WTC11 (cell line): ENCODE results near the gene PRC1. TPM values are rescaled to one million over a fixed set of nuclear protein-coding genes. Genes with fewer than 3 reads are reported as not detected.

Source experiments
- ATAC-seq: fragments of 200-7000 bp; cut with Tn5 transposase; 2 replicates; pipeline ENCODE4 v1.10.0; 2021; ENCODE audit warnings: mild to moderate bottlenecking, moderate library complexity
- CTCF ChIA-PET: fragments of 300-600 bp; sonication (Branson Sonifier 250); formaldehyde crosslinking; loops from one replicate; lab custom pipeline; 2021; ENCODE audit warnings: antibody characterized with exemption; lab: Charles Lee
- POLR2A ChIA-PET: fragments of 350-600 bp; sonication (Branson Sonifier 250); formaldehyde crosslinking; loops from one replicate; lab custom pipeline; 2021; ENCODE audit warnings: antibody characterized with exemption; lab: Charles Lee
- DNase-seq: peaks from one replicate; pipeline ENCODE4 v3.0.0; 2021; ENCODE audit warnings: low spot score
- H3K27ac Mint-ChIP-seq: 2 replicates; pipeline ENCODE4 v1.8.0; 2021; ENCODE audit warnings: mixed read lengths
- H3K27me3 Mint-ChIP-seq: 2 replicates; pipeline ENCODE4 v1.8.0; 2021; ENCODE audit warnings: low read depth, mild to moderate bottlenecking, moderate library complexity, mixed read lengths
- H3K36me3 Mint-ChIP-seq: 2 replicates; pipeline ENCODE4 v1.8.0; 2021; ENCODE audit warnings: mixed read lengths
- H3K4me1 Mint-ChIP-seq: 2 replicates; pipeline ENCODE4 v1.8.0; 2022; ENCODE audit warnings: mixed read lengths
- H3K4me3 Mint-ChIP-seq: 2 replicates; pipeline ENCODE4 v1.8.0; 2021; ENCODE audit warnings: mild to moderate bottlenecking, moderate library complexity, mixed read lengths
- H3K9me3 Mint-ChIP-seq: 2 replicates; pipeline ENCODE4 v1.8.0; 2021; ENCODE audit warnings: mixed read lengths
- EMX1 ChIP-seq: fragments of 250-450 bp; sonication (Bioruptor Pico); IDR thresholded peaks from 2 replicates; pipeline ENCODE4 v1.8.0; 2021; ENCODE audit warnings: mild to moderate bottlenecking
- FOXJ3 ChIP-seq: sonication (generic); formaldehyde crosslinking; IDR thresholded peaks from 2 replicates; pipeline ENCODE4 v1.9.0; 2021; ENCODE audit warnings: missing genetic modification reagents, mild to moderate bottlenecking, borderline replicate concordance
- GABPB1 ChIP-seq: sonication (generic); formaldehyde crosslinking; IDR thresholded peaks from 2 replicates; pipeline ENCODE4 v1.8.1; 2023; ENCODE audit warnings: mild to moderate bottlenecking, missing genetic modification reagents
- JAZF1 ChIP-seq: fragments of 250-450 bp; sonication (Bioruptor Pico); IDR thresholded peaks from 2 replicates; pipeline ENCODE4 v1.9.0; 2021; ENCODE audit warnings: moderate library complexity, mild to moderate bottlenecking, inconsistent platforms
- MXD4 ChIP-seq: fragments of 250-450 bp; sonication (Bioruptor Pico); IDR thresholded peaks from 2 replicates; pipeline ENCODE4 v1.8.0; 2021; ENCODE audit warnings: mild to moderate bottlenecking, moderate library complexity, borderline replicate concordance
- NFYB ChIP-seq: sonication (generic); formaldehyde crosslinking; conservative IDR thresholded peaks from 2 replicates; pipeline ENCODE4 v1.8.0; 2022; ENCODE audit warnings: low read depth, missing genetic modification reagents
- TP53 ChIP-seq: sonication (generic); formaldehyde crosslinking; IDR thresholded peaks from 2 replicates; pipeline ENCODE4 v1.8.1; 2023; ENCODE audit warnings: mild to moderate bottlenecking, missing genetic modification reagents
- ZNF138 ChIP-seq: sonication (generic); formaldehyde crosslinking; conservative IDR thresholded peaks from 2 replicates; pipeline ENCODE4 v1.8.1; 2022; ENCODE audit warnings: mild to moderate bottlenecking, moderate library complexity, missing genetic modification reagents
- ZNF317 ChIP-seq: sonication (generic); formaldehyde crosslinking; IDR thresholded peaks from 2 replicates; pipeline ENCODE4 v1.8.1; 2023; ENCODE audit warnings: low read depth, mild to moderate bottlenecking, moderate library complexity, missing genetic modification reagents, borderline replicate concordance
- total RNA-seq: library from RNA; stranded (reverse); gene quantifications from 3 replicates; pipeline ENCODE4 v1.2.3, GENCODE V29; 2021
- TF ChIP-seq, protein P1 (sequence below): fragments of 250-450 bp; sonication (Bioruptor Pico); IDR thresholded peaks from 2 replicates; pipeline ENCODE4 v2.1.2; 2022; ENCODE audit warnings: mild to moderate bottlenecking, moderate library complexity
- TF ChIP-seq, protein P2 (sequence below): sonication (generic); formaldehyde crosslinking; IDR thresholded peaks from 2 replicates; pipeline ENCODE4 v1.8.0; 2022; ENCODE audit warnings: missing genetic modification reagents
- TF ChIP-seq, protein P3 (sequence below): sonication (generic); formaldehyde crosslinking; IDR thresholded peaks from 2 replicates; pipeline ENCODE4 v1.8.1; 2022; ENCODE audit warnings: low read depth, missing genetic modification reagents, borderline replicate concordance
- TF ChIP-seq, protein P4 (sequence below): sonication (generic); formaldehyde crosslinking; IDR thresholded peaks from 2 replicates; pipeline ENCODE4 v1.8.1; 2022; ENCODE audit warnings: mild to moderate bottlenecking, missing genetic modification reagents, moderate library complexity, borderline replicate concordance
- TF ChIP-seq, protein P5 (sequence below): sonication (generic); formaldehyde crosslinking; IDR thresholded peaks from 2 replicates; pipeline ENCODE4 v1.8.1; 2023; ENCODE audit warnings: mild to moderate bottlenecking, missing genetic modification reagents
- TF ChIP-seq, protein P6 (sequence below): fragments of 250-450 bp; sonication (Bioruptor Pico); IDR thresholded peaks from 2 replicates; pipeline ENCODE4 v1.9.0; 2021; ENCODE audit warnings: mild to moderate bottlenecking, borderline replicate concordance

Gene PRC1
- total RNA-seq, 1 experiment from 2014 or later = 130 TPM

DNA sequence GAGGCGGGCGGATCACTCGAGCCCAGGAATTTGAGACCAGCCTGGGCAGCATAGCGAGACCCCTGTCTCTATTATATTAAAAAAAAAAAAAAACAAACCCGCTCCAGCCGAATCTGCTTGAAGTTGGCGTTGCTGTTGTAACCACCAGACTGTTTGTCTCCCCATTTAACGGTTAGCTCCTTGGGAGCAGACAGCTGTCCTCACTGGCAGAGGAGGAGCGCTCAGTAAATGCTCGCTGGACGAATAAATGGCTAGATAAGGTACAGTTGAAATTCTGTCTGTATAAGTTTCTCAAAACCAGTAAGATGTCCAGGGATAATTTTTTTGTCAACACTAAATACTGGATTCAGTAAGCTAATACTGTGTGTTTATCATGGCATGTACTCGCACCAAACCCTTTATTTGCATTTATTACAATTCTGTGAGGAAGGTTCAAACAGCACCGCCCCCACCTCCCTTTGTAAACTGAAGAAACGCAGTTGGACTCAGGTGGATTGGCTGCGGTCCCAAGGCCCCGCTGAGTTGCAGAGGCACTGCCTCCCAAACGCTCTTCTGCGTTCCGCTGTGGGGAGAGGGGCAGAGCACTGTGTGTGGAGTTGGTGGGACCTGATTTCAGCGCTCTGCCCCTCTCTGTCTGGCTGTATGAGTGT lies 38.6 kb downstream of the PRC1 start:
- Mint-ChIP-seq H3K4me3 (peak overlapping the region; percentile 74), H3K36me3 (peaks cover 34% of the 10 kb centered on the region), H3K27me3 (no peaks in the 10 kb centered on the region), H3K9me3 (no peaks in the 10 kb centered on the region), H3K27ac (no peak overlapping the region; the same call in 1 of the 2 replicates), H3K4me1 (peaks cover 16% of the 10 kb centered on the region)
- no peak for ATAC-seq
- ChIA-PET POLR2A (interaction anchor here (1.2 to 2.1 kb wide), 2 partner anchors 21 to 52 kb away, joined by 3 to 10 read pairs; partner anchors contain the start of gene UNC45A), CTCF (interaction anchor here (0.7 to 6.2 kb wide), 29 partner anchors 9 to 336 kb away, joined by 3 to 264 read pairs (median 9); partner anchors contain the start of genes HDDC3, MAN2A2, PRC1 and UNC45A)
- no peak for DNase-seq
- TF ChIP-seq MXD4 (CRISPR knock-in tag) = no peak
- TF ChIP-seq, protein P1, sequence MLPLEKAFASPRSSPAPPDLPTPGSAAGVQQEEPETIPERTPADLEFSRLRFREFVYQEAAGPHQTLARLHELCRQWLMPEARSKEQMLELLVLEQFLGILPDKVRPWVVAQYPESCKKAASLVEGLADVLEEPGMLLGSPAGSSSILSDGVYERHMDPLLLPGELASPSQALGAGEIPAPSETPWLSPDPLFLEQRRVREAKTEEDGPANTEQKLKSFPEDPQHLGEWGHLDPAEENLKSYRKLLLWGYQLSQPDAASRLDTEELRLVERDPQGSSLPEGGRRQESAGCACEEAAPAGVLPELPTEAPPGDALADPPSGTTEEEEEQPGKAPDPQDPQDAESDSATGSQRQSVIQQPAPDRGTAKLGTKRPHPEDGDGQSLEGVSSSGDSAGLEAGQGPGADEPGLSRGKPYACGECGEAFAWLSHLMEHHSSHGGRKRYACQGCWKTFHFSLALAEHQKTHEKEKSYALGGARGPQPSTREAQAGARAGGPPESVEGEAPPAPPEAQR (CRISPR knock-in tag) = no peak
- TF ChIP-seq, protein P2, sequence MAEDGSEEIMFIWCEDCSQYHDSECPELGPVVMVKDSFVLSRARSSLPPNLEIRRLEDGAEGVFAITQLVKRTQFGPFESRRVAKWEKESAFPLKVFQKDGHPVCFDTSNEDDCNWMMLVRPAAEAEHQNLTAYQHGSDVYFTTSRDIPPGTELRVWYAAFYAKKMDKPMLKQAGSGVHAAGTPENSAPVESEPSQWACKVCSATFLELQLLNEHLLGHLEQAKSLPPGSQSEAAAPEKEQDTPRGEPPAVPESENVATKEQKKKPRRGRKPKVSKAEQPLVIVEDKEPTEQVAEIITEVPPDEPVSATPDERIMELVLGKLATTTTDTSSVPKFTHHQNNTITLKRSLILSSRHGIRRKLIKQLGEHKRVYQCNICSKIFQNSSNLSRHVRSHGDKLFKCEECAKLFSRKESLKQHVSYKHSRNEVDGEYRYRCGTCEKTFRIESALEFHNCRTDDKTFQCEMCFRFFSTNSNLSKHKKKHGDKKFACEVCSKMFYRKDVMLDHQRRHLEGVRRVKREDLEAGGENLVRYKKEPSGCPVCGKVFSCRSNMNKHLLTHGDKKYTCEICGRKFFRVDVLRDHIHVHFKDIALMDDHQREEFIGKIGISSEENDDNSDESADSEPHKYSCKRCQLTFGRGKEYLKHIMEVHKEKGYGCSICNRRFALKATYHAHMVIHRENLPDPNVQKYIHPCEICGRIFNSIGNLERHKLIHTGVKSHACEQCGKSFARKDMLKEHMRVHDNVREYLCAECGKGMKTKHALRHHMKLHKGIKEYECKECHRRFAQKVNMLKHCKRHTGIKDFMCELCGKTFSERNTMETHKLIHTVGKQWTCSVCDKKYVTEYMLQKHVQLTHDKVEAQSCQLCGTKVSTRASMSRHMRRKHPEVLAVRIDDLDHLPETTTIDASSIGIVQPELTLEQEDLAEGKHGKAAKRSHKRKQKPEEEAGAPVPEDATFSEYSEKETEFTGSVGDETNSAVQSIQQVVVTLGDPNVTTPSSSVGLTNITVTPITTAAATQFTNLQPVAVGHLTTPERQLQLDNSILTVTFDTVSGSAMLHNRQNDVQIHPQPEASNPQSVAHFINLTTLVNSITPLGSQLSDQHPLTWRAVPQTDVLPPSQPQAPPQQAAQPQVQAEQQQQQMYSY (CRISPR knock-in tag) = no peak
- no peak for TF ChIP-seq GABPB1 (CRISPR knock-in tag)
- TF ChIP-seq, protein P3, sequence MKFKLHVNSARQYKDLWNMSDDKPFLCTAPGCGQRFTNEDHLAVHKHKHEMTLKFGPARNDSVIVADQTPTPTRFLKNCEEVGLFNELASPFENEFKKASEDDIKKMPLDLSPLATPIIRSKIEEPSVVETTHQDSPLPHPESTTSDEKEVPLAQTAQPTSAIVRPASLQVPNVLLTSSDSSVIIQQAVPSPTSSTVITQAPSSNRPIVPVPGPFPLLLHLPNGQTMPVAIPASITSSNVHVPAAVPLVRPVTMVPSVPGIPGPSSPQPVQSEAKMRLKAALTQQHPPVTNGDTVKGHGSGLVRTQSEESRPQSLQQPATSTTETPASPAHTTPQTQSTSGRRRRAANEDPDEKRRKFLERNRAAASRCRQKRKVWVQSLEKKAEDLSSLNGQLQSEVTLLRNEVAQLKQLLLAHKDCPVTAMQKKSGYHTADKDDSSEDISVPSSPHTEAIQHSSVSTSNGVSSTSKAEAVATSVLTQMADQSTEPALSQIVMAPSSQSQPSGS = no peak
- TF ChIP-seq ZNF317 (CRISPR knock-in tag) = no peak
- TF ChIP-seq JAZF1 (CRISPR knock-in tag) = no peak
- TF ChIP-seq, protein P4, sequence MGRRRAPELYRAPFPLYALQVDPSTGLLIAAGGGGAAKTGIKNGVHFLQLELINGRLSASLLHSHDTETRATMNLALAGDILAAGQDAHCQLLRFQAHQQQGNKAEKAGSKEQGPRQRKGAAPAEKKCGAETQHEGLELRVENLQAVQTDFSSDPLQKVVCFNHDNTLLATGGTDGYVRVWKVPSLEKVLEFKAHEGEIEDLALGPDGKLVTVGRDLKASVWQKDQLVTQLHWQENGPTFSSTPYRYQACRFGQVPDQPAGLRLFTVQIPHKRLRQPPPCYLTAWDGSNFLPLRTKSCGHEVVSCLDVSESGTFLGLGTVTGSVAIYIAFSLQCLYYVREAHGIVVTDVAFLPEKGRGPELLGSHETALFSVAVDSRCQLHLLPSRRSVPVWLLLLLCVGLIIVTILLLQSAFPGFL (CRISPR knock-in tag) = no peak
- TF ChIP-seq, protein P5, sequence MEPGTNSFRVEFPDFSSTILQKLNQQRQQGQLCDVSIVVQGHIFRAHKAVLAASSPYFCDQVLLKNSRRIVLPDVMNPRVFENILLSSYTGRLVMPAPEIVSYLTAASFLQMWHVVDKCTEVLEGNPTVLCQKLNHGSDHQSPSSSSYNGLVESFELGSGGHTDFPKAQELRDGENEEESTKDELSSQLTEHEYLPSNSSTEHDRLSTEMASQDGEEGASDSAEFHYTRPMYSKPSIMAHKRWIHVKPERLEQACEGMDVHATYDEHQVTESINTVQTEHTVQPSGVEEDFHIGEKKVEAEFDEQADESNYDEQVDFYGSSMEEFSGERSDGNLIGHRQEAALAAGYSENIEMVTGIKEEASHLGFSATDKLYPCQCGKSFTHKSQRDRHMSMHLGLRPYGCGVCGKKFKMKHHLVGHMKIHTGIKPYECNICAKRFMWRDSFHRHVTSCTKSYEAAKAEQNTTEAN (CRISPR knock-in tag) = no peak

DNA sequence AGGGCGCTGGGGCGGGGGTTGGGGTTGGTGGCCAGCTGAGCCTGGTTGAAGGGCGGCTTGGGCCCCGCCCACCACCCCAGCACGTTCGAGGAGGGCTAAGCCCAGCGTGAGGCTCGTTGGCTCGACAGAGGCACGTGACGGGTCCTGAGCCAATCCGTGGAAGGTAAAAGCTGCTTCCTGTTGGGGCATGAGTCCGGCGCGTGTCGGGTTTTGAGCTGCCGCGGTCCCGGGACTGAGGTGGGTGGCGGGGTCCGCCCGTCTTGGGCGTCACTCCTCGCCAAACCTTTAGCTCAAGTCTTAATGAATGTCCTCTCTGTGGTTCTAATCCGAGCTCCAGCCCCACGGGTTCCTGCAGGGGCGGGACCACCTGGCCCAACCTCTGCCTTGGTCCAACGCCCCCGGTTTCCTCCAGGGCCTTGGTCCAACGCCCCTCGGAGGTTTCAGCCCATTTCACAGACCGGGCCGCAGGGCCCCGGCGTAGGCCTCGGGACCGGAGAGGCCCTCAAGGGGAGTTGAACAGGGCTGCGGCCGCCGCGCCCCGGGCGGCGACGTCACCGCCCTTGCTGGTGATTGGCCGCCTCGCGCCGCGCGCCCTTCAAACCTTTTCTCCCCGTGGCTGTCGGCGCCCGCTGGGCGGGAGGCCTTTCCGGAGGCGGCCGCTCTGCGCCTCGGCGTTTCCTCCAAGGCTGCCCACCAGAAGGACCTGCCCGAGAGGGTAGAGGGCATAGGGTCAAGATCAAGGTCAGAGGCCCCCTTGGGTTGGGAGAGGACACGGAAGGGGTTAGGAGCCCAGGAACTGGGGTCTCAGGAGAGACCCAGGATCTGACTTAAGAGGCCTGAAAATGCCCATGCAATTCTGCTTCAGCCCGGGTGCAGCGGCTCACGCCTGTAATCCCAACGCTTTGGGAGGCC lies 39.4 kb downstream of the PRC1 start, which contains the start of gene RCCD1:
RCCD1 (plus strand) TSS at position 173 of the 912 bp plus-strand sequence. CDS start 1,851 bp downstream, outside the sequence.
- DNase-seq (peak; percentile 93), ATAC-seq (peak; percentile 75)
- ChIA-PET CTCF (interaction anchor here (0.6 to 6.2 kb wide), 18 partner anchors 12 to 318 kb away, joined by 3 to 264 read pairs (median 6); partner anchors contain the start of genes HDDC3, MAN2A2, PRC1 and UNC45A), POLR2A (interaction anchor here (0.6 to 1.9 kb wide), 4 partner anchors 9 to 40 kb away, joined by 3 to 19 read pairs (median 10); partner anchors contain the start of genes PRC1 and UNC45A)
- Mint-ChIP-seq H3K27ac (peak within 1 kb of the TSS; percentile 76), H3K36me3 (peaks cover 36% of the 10 kb centered on the region), H3K9me3 (no peaks in the 10 kb centered on the region), H3K27me3 (no peaks in the 10 kb centered on the region), H3K4me3 (peak within 1 kb of the TSS; percentile 74), H3K4me1 (peaks cover 16% of the 10 kb centered on the region)
- TF ChIP-seq FOXJ3 (CRISPR knock-in tag) = no peak
- TF ChIP-seq NFYB (CRISPR knock-in tag) = peak; percentile 68
- TF ChIP-seq ZNF138 (CRISPR knock-in tag) = no peak
- TF ChIP-seq EMX1 = peak; percentile 83
- no peak for TF ChIP-seq TP53 (CRISPR knock-in tag)
- TF ChIP-seq, protein P6, sequence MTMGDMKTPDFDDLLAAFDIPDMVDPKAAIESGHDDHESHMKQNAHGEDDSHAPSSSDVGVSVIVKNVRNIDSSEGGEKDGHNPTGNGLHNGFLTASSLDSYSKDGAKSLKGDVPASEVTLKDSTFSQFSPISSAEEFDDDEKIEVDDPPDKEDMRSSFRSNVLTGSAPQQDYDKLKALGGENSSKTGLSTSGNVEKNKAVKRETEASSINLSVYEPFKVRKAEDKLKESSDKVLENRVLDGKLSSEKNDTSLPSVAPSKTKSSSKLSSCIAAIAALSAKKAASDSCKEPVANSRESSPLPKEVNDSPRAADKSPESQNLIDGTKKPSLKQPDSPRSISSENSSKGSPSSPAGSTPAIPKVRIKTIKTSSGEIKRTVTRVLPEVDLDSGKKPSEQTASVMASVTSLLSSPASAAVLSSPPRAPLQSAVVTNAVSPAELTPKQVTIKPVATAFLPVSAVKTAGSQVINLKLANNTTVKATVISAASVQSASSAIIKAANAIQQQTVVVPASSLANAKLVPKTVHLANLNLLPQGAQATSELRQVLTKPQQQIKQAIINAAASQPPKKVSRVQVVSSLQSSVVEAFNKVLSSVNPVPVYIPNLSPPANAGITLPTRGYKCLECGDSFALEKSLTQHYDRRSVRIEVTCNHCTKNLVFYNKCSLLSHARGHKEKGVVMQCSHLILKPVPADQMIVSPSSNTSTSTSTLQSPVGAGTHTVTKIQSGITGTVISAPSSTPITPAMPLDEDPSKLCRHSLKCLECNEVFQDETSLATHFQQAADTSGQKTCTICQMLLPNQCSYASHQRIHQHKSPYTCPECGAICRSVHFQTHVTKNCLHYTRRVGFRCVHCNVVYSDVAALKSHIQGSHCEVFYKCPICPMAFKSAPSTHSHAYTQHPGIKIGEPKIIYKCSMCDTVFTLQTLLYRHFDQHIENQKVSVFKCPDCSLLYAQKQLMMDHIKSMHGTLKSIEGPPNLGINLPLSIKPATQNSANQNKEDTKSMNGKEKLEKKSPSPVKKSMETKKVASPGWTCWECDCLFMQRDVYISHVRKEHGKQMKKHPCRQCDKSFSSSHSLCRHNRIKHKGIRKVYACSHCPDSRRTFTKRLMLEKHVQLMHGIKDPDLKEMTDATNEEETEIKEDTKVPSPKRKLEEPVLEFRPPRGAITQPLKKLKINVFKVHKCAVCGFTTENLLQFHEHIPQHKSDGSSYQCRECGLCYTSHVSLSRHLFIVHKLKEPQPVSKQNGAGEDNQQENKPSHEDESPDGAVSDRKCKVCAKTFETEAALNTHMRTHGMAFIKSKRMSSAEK (CRISPR knock-in tag) = no peak; the same call in 1 of the 2 replicates
